Epithelial cell of esophagus (primary cell): Measurements from ENCODE around the gene SLC35C1.

Source experiments
- DNase-seq: peaks from one replicate; pipeline ENCODE4 v3.0.0; 2010; ENCODE audit warnings: low read depth
- H3K4me3 ChIP-seq: 2 replicates; pipeline ENCODE4 v1.5.1; 2011; ENCODE audit warnings: mild to moderate bottlenecking, low read length, control low read depth
- CTCF ChIP-seq: IDR thresholded peaks from 2 replicates; pipeline ENCODE4 v1.5.1; 2011; ENCODE audit warnings: low read depth, mild to moderate bottlenecking, low read length, control low read depth, inconsistent platforms; ENCODE audit not compliant: insufficient read depth; ENCODE audit errors: missing control alignments

The SLC35C1 gene

GRCh38 chr11:45799562-45799961 is 5.4 kb upstream of the SLC35C1 start:
- DNase-seq = no peak

GRCh38 chr11:45800261-45800660 is 4.7 kb upstream of the SLC35C1 start:
- no peak for DNase-seq

More at GRCh38 chr11:45799562-45799961, 5.4 kb upstream of the SLC35C1 start:
- no peak overlapping the region for H3K4me3 ChIP-seq
- no peak for TF ChIP-seq CTCF

GRCh38 chr11:45801723-45802315 is 3.1 kb upstream of the SLC35C1 start:
- no peak overlapping the region for H3K4me3 ChIP-seq
- no peak for TF ChIP-seq CTCF
- DNase-seq = peak; percentile 52

More at GRCh38 chr11:45800261-45800660, 4.7 kb upstream of the SLC35C1 start:
- no peak for TF ChIP-seq CTCF
- no peak overlapping the region for H3K4me3 ChIP-seq

- DNase-seq = no peak
- no peak for TF ChIP-seq CTCF
- H3K4me3 ChIP-seq = no peak overlapping the region
Measured at GRCh38 chr11:45802531-45803317, 2.2 kb upstream of the SLC35C1 start.

- peak; percentile 55 for DNase-seq
- TF ChIP-seq CTCF = no peak
- H3K4me3 ChIP-seq = peak overlapping the region; percentile 85
Measured at GRCh38 chr11:45803971-45804760, 783 bp upstream of the SLC35C1 start.

- H3K4me3 ChIP-seq = peak overlapping the region; percentile 85
- DNase-seq = peak; percentile 49
- no peak for TF ChIP-seq CTCF
Measured at GRCh38 chr11:45805305-45806071, 539 bp downstream of the SLC35C1 start.
